Measurements from ENCODE around the gene SPEN.
A peak's percentile ranks its signal among the peaks of the same experiment; 100 is the strongest.
"Not testable (repeated sequence)": the region's sequence is repeated elsewhere in the genome, so short reads cannot be mapped to it uniquely, and the experiment has no call there.

SPEN gene

DNA sequence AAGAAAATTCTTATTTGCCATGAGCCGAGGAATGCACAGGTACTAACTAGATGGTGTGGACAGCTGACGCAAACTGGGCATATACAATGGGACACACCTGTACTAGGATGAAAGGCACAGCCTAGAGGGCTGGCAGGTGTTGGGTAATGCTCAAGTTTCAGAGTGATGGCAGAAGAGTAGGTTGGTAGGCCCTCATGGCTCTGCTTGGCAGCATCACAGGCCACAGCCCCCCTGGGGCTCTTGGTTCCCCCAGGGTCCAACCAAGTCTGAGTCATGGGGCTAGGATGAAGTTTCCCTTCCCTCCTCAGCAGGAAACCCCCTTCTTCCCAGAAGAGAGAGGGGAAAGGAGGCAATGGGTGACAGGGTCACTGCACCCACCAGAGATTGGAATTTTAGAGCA, 35.2 kb downstream of the SPEN start:
- no peak for DNase-seq (ENCODE audit: low read depth)
- TF ChIP-seq, protein P1, sequence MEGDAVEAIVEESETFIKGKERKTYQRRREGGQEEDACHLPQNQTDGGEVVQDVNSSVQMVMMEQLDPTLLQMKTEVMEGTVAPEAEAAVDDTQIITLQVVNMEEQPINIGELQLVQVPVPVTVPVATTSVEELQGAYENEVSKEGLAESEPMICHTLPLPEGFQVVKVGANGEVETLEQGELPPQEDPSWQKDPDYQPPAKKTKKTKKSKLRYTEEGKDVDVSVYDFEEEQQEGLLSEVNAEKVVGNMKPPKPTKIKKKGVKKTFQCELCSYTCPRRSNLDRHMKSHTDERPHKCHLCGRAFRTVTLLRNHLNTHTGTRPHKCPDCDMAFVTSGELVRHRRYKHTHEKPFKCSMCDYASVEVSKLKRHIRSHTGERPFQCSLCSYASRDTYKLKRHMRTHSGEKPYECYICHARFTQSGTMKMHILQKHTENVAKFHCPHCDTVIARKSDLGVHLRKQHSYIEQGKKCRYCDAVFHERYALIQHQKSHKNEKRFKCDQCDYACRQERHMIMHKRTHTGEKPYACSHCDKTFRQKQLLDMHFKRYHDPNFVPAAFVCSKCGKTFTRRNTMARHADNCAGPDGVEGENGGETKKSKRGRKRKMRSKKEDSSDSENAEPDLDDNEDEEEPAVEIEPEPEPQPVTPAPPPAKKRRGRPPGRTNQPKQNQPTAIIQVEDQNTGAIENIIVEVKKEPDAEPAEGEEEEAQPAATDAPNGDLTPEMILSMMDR (conservative IDR thresholded peaks at IDR 0.05; ENCODE audit: low read depth, low read length) = no peak
- H3K4me3 ChIP-seq (ENCODE audit: low read length) = no peak overlapping the region

DNA sequence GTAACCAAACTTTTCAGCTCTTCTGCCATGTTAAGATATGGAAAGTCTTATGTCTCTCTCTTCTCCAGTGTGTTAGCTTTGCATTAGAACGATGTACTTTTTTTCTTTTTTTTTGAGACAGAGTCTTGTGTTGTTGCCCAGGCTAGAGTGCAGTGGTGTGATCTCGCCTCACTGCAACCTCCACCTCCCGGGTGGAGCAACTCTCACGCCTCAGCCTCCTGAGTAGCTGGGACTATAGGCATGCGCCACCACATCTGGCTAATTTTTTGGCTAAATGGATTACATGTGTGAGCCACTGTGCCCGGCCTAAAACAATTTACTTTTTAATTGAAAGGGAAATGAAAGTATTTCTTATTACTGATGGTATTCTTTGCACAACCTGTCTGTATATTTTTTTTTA, 35.8 kb downstream of the SPEN start:
- no peak for DNase-seq (ENCODE audit: low read depth)
- H3K4me3 ChIP-seq (ENCODE audit: low read length) = no peak overlapping the region
- TF ChIP-seq, protein P1 (conservative IDR thresholded peaks at IDR 0.05; ENCODE audit: low read depth, low read length) = no peak

DNA sequence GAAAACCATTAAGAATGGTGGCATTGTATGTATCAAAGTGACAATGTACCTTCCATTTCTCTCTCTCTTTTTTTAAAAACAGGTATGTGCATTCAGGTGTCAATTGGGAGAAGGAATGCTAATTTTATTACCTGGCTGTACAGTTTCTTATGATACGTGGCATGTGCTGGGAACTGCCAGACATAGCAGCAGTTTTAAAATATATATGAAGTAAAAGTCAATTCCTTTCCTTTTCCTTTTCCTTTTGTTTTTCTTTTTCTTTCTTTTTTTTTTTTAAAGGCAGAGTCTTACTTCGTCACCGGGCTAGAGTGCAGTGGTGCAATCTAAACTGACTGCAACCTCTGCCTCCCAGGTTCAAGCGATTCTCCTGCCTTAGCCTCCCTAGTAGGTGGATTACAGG, 37.0 kb downstream of the SPEN start:
- TF ChIP-seq, protein P1 (conservative IDR thresholded peaks at IDR 0.05; ENCODE audit: low read depth, low read length) = no peak
- DNase-seq (ENCODE audit: low read depth) = no peak
- no peak overlapping the region for H3K4me3 ChIP-seq (ENCODE audit: low read length)

DNA sequence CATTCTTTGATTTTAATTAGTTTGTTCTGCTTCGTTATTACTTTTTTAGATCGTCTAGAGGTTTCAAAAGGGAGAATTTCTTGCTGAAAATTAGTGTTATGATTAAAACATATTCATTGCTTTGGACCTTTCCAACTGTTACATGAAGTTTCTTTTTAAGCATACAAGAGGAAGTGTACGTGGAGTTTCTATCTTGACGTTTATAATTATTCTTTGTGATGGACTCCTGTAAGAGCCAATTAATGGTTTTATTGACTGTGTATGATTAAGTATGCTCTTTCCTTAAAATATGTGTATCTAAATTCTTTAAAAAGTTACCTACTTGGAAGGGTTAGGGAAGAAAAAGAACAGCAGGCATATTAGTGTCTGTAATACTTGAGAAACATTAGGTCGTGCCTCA, 37.8 kb downstream of the SPEN start:
- TF ChIP-seq, protein P1 (conservative IDR thresholded peaks at IDR 0.05; ENCODE audit: low read depth, low read length) = no peak
- no peak for DNase-seq (ENCODE audit: low read depth)
- H3K4me3 ChIP-seq (ENCODE audit: low read length) = no peak overlapping the region

DNA sequence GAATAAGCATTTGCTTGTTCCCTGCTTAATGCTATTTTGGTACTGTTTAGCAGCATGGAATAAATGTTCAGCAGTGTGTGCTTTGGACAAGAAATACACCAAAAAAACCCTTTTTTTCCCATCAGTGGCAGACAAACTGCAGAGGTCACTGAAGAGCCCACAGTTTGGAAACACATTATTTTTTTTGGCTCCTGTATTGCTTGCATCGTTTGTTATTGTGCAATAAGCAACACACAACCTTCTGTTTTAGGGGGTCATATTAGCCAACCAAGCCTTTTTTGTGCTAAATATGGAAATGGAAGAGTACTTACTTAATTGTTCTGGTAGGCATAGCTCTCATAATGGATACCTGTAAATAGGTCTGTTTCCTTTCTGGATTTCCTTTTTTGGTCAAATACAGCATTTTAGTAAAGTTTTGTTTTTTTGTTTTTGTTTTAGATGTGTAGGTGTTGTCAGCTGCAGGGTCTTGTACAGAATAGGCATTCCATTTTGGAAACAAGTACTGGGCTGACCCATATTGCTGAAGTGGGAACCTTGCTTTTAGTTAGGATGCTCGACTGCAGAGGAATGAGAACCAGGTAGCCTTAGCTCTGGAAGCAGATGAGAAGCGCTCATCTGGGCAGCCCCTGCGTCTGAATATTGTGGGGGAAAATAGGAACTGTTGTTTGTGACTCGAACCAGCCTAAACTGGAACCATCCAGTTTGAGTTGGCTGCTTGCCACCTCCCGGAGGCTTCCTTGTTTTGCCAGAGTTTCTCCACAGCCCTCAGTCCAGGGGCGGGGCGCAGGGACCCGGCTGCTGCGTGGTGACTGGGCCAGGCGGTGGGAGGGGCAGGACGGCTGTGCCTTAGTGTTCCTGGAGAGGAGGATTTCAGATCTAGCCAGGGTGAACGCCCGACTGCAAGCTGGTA, 38.4 kb downstream of the SPEN start:
- DNase-seq (ENCODE audit: low read depth) = peak; percentile 74

DNA sequence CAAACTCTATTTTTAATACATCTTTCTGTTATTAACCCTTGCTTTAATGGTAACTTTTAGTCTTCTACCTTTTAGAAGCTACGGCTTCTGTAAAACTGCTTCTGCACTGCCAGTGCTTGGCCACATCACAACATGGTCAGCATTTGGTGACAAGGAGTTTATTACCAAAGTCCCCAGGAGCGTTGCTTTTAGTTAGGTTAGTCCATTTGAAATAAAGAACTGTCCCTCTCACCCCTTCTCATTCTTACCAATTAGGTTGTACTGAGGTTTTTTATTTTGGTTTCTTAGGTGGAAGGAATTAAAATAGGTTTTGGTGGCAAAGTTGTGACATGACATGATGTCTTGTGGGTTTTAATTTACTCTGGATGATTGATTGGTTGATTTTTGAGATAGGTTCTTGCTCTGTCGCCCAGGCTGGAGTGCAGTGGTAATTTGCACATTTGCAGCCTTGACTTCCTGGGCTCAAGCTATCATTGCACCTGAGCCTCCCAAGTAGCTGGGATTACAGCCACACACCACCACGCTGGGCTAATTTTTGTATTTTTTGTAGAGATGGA, 39.2 kb downstream of the SPEN start:
- TF ChIP-seq, protein P1 (conservative IDR thresholded peaks at IDR 0.05; ENCODE audit: low read depth, low read length) = no peak
- no peak for DNase-seq (ENCODE audit: low read depth)
- H3K4me3 ChIP-seq (ENCODE audit: low read length) = peak overlapping the region; percentile 48

More for the DNA sequence above, 38.4 kb downstream of the SPEN start:
- TF ChIP-seq, protein P1 (conservative IDR thresholded peaks at IDR 0.05; ENCODE audit: low read depth, low read length) = peak; percentile 21
- H3K4me3 ChIP-seq (ENCODE audit: low read length) = peak overlapping the region; percentile 48

DNA sequence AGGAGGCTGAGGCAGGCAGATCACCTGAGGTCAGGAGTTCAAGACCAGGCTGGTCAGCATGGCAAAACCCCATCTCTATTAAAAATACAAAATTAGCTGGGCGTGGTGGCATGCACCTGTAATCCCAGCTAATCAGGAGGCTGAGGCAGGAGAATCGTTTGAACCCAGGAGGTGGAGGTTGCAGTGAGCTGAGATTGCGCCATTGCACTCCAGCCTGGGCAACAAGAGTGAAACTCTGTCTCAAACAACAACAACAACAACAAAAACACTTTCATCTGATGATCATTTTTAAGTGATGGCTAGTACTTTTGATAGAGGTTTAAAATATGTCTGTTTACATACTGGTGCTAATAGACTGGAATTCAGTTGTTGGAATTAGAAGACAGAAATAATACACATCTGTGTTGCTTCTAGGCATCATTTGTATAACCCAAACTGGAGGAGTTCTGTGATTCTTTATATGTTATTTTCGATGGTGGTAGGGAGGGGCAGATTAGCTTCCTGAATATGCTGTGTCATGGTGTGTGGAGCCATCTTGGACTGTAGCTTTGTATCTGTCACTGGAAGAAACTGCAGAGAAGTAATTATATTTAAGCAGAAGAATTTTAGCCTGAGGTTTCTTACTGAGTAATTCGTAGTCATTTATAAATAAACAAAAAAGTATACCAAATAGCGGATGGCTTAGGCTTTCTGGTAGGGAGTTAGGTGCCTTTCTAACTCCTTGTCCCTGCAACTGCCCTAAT, 45.5 kb downstream of the SPEN start:
- not testable (repeated sequence) for DNase-seq (ENCODE audit: low read depth)

More for the DNA sequence above, 45.5 kb downstream of the SPEN start:
- not testable (repeated sequence) for H3K4me3 ChIP-seq (ENCODE audit: low read length)

Measured in retinal pigment epithelial cell (primary cell).